ENCODE measurements around the gene TRIM24.

DNA sequence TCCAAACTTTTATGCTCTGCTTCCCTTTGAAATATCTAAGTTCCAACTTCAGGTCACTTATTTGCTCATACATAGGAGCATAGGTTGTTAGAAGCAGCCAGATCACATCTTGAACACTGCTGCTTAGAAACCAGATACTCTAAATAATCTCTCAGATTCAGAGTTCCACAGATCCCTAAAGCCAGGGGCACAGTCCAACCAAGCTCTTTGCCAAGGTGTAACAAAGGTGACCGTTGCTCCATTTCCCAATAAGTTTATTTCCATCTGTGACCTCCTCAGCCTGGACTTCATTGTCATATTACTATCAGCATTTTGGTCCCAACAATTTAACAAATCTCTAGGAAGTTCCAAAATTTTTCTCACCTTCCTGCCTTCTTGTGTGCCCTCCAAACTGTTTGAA, 52.8 kb downstream of the TRIM24 start:
- TF ChIP-seq, protein P1, sequence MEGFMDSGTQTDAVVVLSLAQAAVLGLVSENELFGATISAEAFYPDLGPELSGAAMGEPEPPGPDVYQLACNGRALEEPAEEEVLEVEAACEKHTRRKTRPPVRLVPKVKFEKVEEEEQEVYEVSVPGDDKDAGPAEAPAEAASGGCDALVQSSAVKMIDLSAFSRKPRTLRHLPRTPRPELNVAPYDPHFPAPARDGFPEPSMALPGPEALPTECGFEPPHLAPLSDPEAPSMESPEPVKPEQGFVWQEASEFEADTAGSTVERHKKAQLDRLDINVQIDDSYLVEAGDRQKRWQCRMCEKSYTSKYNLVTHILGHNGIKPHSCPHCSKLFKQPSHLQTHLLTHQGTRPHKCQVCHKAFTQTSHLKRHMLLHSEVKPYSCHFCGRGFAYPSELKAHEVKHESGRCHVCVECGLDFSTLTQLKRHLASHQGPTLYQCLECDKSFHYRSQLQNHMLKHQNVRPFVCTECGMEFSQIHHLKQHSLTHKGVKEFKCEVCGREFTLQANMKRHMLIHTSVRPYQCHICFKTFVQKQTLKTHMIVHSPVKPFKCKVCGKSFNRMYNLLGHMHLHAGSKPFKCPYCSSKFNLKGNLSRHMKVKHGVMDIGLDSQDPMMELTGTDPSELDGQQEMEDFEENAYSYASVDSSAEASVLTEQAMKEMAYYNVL (CRISPR knock-in tag; IDR thresholded peaks at IDR 0.05; ENCODE audit: borderline replicate concordance): no peak
- TF ChIP-seq EP300 (IDR thresholded peaks at IDR 0.05; ENCODE audit: low read depth in 2 of 2, low read length in 2 of 2) (no peak), EP300 (CRISPR knock-in tag; IDR thresholded peaks at IDR 0.05; ENCODE audit: borderline replicate concordance) (no peak), ZNF556 (CRISPR knock-in tag; IDR thresholded peaks at IDR 0.05; ENCODE audit: borderline replicate concordance) (no peak), CC2D1A (CRISPR knock-in tag; IDR thresholded peaks at IDR 0.05) (no peak), ZNF547 (CRISPR knock-in tag; IDR thresholded peaks at IDR 0.05) (no peak), ZFP90 (CRISPR knock-in tag; IDR thresholded peaks at IDR 0.05; ENCODE audit: borderline replicate concordance) (no peak), SP1 (IDR thresholded peaks at IDR 0.05) (no peak), SP1 (CRISPR knock-in tag; IDR thresholded peaks at IDR 0.05) (no peak), KDM5A (IDR thresholded peaks at IDR 0.05; ENCODE audit: borderline replicate concordance, low read length) (no peak), YY1 (IDR thresholded peaks at IDR 0.05; ENCODE audit: insufficient read depth, insufficient replicate concordance, low read depth, low read length) (no peak), NFRKB (IDR thresholded peaks at IDR 0.05) (no peak), POLR2A (IDR thresholded peaks at IDR 0.05; ENCODE audit: insufficient read depth in 1 of 2, low read depth in 2 of 2, low read length in 2 of 2) (no peak)
- TF ChIP-seq, protein P2, sequence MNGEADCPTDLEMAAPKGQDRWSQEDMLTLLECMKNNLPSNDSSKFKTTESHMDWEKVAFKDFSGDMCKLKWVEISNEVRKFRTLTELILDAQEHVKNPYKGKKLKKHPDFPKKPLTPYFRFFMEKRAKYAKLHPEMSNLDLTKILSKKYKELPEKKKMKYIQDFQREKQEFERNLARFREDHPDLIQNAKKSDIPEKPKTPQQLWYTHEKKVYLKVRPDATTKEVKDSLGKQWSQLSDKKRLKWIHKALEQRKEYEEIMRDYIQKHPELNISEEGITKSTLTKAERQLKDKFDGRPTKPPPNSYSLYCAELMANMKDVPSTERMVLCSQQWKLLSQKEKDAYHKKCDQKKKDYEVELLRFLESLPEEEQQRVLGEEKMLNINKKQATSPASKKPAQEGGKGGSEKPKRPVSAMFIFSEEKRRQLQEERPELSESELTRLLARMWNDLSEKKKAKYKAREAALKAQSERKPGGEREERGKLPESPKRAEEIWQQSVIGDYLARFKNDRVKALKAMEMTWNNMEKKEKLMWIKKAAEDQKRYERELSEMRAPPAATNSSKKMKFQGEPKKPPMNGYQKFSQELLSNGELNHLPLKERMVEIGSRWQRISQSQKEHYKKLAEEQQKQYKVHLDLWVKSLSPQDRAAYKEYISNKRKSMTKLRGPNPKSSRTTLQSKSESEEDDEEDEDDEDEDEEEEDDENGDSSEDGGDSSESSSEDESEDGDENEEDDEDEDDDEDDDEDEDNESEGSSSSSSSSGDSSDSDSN (CRISPR knock-in tag; IDR thresholded peaks at IDR 0.05): no peak
- TF ChIP-seq, protein P3, sequence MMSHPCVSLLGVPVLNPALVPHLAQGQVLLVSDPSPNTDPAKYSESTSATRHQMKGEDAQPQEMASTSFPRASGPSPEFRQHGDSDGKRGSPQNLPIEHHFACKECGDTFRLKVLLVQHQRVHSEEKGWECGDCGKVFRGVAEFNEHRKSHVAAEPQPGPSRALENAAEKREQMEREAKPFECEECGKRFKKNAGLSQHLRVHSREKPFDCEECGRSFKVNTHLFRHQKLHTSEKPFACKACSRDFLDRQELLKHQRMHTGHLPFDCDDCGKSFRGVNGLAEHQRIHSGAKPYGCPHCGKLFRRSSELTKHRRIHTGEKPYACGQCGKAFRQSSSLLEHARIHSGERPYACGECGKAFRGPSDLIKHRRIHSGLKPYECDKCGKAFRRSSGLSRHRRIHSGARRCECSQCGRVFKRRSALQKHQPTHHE (CRISPR knock-in tag; IDR thresholded peaks at IDR 0.05; ENCODE audit: borderline replicate concordance): no peak
- TF ChIP-seq, protein P4, sequence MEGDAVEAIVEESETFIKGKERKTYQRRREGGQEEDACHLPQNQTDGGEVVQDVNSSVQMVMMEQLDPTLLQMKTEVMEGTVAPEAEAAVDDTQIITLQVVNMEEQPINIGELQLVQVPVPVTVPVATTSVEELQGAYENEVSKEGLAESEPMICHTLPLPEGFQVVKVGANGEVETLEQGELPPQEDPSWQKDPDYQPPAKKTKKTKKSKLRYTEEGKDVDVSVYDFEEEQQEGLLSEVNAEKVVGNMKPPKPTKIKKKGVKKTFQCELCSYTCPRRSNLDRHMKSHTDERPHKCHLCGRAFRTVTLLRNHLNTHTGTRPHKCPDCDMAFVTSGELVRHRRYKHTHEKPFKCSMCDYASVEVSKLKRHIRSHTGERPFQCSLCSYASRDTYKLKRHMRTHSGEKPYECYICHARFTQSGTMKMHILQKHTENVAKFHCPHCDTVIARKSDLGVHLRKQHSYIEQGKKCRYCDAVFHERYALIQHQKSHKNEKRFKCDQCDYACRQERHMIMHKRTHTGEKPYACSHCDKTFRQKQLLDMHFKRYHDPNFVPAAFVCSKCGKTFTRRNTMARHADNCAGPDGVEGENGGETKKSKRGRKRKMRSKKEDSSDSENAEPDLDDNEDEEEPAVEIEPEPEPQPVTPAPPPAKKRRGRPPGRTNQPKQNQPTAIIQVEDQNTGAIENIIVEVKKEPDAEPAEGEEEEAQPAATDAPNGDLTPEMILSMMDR (CRISPR knock-in tag; IDR thresholded peaks at IDR 0.05): no peak
